Choroid plexus epithelial cell (primary cell): Measurements from ENCODE around the gene CD36.
"Not testable (repeated sequence)": the region's sequence is repeated elsewhere in the genome, so short reads cannot be mapped to it uniquely, and the experiment has no call there.

Experiments used
- DNase-seq: peaks from one replicate; pipeline ENCODE4 v3.0.0-alpha.2; 2010; ENCODE audit warnings: low read depth
- H3K4me3 ChIP-seq: 2 replicates; pipeline ENCODE4 v1.5.1; 2011; ENCODE audit warnings: low read depth, mild to moderate bottlenecking, control low read depth, low read length, moderate library complexity
- CTCF ChIP-seq: conservative IDR thresholded peaks from 2 replicates; pipeline ENCODE4 v1.5.1; 2011; ENCODE audit warnings: low read depth, mild to moderate bottlenecking, control low read depth, inconsistent platforms, low read length, moderate library complexity

CD36 gene

DNA sequence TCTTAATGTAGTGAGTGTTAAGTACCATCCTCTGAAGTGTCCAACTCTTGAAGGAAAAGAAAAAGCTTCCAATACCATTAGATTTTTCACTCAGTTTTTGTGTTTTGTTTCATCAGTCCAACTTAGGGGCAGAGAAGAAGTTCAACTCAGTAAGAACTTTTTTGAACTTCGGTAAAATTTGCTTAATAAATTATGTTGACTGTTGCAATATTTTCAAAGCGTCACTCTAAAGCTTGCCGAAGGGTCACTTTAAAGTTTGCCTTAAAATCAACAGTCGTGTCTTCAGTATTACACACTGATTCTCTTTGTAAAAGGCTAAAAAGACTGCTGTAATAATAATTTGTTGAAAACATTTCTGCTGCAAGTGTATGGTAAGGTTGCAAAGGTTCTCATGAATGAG lies 17.6 kb downstream of the CD36 start:
- TF ChIP-seq CTCF: no peak
- no peak for DNase-seq
- no peak overlapping the region for H3K4me3 ChIP-seq

DNA sequence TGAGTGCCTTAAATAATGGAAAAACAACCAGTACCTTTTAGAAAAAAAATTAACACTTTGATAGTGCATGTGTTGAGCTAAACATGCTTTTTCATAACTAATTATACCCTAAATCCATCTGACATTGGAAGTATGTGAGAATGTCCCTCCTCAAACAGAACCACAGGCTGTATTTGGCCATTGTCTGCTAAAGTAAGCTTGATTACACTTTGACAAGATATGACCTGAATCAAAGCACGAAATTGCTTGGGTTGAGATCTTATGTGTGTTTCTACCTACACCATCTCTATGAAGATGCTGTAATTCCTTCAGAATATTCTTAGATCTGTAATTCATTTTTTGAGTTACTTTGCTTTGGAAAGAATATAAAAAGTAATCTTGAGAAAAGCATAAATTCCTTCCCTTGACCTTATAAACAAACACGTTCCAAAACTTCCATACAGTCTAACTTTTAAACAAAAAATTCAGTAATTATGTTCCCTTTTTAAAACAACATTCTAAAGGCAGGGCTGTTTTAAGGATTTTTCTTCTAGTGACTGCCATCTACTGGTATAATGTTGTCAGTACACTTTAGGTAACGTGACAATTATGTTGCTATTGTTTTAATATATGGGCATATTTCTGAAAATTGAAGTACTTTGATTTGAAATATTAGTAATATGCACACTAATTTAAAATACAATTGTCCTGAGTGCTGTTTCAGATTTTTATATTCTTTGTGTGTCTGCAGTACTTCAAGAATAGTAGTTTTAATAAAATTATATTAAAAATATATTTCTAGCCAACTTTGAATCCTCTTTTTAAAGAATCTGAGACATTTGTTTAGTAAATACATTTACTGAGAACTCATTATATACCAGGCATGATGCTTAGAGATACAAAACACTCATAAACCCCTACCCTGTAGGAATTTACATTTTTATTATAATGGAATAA lies 20.9 kb downstream of the CD36 start:
- H3K4me3 ChIP-seq: no peak overlapping the region
- TF ChIP-seq CTCF: peak; percentile 62
- peak; percentile 75 for DNase-seq

DNA sequence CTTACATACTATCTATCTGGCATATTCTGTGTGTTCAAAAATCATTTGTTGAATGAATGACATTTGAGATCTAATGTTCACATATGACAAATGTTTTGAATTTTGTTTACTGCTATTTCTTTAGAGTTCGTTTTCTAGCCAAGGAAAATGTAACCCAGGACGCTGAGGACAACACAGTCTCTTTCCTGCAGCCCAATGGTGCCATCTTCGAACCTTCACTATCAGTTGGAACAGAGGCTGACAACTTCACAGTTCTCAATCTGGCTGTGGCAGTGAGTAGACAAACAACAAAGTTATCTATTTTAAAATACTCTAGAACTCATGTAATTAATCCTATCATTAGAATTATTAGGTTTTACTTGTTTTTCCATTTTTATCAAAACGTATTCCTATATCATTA lies 22.5 kb downstream of the CD36 start:
- DNase-seq: no peak
- TF ChIP-seq CTCF: no peak
- H3K4me3 ChIP-seq: no peak overlapping the region

- TF ChIP-seq CTCF: peak; percentile 46
- DNase-seq: peak; percentile 12
- H3K4me3 ChIP-seq: no peak overlapping the region
Measured at GRCh38 chr7:80661729-80662128, 23.3 kb downstream of the CD36 start.

DNA sequence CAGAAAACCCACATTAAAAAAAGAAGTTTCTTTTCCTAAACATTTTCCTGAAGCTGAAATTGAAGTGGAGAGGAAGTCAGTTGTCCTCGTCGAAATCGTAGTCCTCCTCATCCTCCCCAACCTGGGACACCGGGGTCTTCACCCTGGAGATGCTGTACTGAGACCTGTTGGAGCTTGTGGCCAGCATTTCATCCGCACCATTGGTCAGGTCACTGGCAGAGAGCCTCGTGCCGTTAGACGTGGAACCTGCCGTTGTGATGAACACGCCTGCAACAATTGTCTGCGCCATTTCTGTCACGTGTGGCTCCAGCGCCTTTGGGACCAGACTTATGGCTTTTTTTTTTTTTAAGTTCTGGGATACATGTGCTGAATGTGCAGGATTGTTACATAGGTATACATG lies 23.8 kb downstream of the CD36 start:
- no peak overlapping the region for H3K4me3 ChIP-seq
- TF ChIP-seq CTCF: no peak
- no peak for DNase-seq

GRCh38 chr7:80665526-80665925 lies 27.1 kb downstream of the CD36 start:
- no peak for TF ChIP-seq CTCF
- no peak overlapping the region for H3K4me3 ChIP-seq
- no peak for DNase-seq

DNA sequence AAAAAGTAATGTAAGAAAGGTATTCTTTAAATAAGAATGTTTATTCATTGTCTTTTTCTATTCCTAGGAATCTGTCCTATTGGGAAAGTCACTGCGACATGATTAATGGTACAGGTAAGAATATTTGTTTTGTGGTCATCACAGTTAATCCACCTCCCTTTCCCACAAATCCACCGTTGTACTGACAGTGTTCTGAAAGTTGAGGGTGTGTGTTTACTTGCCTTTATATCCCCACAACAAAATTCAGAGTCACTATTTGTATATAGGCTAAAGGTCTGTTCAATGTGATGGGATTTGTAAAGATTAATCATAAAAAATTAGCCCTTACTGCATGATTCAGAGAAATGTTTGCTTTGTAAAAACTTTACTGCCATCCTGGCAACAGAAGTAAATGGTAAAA lies 27.9 kb downstream of the CD36 start:
- TF ChIP-seq CTCF: no peak
- H3K4me3 ChIP-seq: no peak overlapping the region
- DNase-seq: no peak

DNA sequence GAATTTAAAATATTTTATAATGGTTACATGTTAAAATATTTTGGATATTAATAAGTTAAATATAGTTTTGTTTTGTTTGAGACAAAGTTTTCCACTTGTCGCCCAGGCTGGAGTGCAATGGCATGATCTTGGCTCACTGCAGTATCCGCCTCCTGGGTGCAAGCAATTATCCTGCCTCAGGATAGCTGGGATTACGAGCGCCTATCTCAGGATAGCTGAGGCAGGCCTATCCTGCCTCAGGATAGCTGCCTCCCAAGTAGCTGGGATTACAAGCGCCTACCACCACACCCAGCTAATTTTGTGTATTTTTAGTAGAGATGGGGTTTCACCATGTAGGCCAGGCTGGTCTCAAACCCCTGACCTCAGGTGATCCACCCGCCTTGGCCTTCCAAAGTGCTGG lies 30.9 kb downstream of the CD36 start:
- DNase-seq: not testable (repeated sequence)

More for the DNA sequence above, 30.9 kb downstream of the CD36 start:
- H3K4me3 ChIP-seq: not testable (repeated sequence)
